ENCODE results near the gene ZMIZ1.

DNA sequence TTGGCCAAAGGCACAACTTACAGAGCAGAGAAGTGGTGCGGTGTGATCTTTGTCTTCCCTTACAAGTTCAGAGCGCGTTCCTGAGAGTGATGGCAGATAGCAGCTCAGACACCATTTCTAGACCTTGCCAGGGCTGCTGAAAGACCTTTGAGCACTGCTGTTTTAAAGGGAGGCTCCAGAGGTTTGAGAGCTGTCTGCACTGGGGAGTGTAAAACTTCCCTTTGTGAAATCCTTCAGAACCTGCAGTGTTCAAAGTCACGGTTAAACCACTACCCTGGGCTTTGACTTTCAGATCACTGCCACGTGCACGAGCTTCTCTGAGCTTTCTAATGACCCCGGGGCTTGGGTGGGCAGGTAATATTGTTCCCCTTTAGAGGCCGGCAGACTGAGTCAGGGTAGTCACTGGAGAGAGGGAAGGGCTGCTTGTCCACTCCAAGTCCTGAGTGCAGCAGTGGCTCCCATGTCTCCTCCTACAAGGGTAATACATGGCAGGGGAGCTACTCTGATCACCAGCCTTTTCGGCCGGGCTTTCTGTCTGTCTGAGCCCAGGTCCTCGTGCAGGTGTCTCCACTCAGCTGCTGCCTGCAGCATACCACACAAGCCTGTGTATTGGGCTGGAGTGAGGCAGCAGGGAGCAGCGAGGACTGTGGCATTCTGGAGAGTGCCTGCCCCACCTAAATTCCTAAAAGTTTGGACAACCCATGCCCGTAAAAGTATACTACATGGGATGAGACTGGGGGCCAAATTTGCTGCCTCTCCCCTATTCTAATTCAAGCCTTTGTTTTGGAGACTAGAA is 63.3 kb downstream of the ZMIZ1 start:
- TF ChIP-seq CTCF (IDR thresholded peaks at IDR 0.05; ENCODE audit: poor library complexity, severe bottlenecking) (no peak), RAD21 (conservative IDR thresholded peaks at IDR 0.05) (no peak), EP300 (conservative IDR thresholded peaks at IDR 0.05; ENCODE audit: poor library complexity, severe bottlenecking) (no peak), POLR2AphosphoS5 (IDR thresholded peaks at IDR 0.05) (no peak)
- TF ChIP-seq, protein P1, sequence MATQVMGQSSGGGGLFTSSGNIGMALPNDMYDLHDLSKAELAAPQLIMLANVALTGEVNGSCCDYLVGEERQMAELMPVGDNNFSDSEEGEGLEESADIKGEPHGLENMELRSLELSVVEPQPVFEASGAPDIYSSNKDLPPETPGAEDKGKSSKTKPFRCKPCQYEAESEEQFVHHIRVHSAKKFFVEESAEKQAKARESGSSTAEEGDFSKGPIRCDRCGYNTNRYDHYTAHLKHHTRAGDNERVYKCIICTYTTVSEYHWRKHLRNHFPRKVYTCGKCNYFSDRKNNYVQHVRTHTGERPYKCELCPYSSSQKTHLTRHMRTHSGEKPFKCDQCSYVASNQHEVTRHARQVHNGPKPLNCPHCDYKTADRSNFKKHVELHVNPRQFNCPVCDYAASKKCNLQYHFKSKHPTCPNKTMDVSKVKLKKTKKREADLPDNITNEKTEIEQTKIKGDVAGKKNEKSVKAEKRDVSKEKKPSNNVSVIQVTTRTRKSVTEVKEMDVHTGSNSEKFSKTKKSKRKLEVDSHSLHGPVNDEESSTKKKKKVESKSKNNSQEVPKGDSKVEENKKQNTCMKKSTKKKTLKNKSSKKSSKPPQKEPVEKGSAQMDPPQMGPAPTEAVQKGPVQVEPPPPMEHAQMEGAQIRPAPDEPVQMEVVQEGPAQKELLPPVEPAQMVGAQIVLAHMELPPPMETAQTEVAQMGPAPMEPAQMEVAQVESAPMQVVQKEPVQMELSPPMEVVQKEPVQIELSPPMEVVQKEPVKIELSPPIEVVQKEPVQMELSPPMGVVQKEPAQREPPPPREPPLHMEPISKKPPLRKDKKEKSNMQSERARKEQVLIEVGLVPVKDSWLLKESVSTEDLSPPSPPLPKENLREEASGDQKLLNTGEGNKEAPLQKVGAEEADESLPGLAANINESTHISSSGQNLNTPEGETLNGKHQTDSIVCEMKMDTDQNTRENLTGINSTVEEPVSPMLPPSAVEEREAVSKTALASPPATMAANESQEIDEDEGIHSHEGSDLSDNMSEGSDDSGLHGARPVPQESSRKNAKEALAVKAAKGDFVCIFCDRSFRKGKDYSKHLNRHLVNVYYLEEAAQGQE (IDR thresholded peaks at IDR 0.05; ENCODE audit: borderline replicate concordance), result no peak
